Measurements from ENCODE around the gene PCSK9.
A peak's percentile ranks its signal among the peaks of the same experiment; 100 is the strongest.

Gene PCSK9

DNA sequence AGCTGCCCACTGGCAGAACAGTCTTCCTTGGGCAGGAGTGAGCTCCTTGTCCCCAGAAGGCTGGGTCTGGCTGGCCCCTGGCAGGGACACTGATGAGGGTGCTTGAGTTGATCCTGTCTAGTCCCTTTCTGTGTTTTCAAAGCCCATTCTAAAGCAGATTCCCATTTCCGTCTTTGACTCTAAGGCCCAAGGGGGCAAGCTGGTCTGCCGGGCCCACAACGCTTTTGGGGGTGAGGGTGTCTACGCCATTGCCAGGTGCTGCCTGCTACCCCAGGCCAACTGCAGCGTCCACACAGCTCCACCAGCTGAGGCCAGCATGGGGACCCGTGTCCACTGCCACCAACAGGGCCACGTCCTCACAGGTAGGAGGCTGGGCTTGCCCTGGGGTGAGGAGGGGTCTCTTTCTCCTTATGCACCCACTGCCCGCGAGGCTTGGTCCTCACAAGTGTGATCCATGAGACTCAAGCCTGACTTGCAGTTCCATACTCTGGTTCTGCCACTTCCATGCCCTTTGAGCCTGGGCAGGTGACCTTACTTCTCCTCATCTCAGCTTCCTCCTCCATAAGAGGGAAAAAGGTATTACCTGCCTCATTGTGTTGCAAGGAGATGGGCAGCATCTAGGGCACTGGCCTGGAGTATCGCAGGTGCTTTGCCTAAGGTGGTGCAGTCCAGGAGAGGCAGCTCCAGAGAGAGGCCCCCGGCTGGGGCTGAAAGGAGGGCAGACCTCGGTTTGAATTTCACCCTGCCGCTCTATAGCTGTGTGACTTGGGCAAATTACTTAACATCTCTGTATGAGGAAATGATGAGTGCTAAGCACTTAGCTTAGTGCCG is 20.2 kb downstream of the PCSK9 start:
- no peak for FAIRE-seq
- no peak for DNase-seq (ENCODE audit: low spot score)

DNA sequence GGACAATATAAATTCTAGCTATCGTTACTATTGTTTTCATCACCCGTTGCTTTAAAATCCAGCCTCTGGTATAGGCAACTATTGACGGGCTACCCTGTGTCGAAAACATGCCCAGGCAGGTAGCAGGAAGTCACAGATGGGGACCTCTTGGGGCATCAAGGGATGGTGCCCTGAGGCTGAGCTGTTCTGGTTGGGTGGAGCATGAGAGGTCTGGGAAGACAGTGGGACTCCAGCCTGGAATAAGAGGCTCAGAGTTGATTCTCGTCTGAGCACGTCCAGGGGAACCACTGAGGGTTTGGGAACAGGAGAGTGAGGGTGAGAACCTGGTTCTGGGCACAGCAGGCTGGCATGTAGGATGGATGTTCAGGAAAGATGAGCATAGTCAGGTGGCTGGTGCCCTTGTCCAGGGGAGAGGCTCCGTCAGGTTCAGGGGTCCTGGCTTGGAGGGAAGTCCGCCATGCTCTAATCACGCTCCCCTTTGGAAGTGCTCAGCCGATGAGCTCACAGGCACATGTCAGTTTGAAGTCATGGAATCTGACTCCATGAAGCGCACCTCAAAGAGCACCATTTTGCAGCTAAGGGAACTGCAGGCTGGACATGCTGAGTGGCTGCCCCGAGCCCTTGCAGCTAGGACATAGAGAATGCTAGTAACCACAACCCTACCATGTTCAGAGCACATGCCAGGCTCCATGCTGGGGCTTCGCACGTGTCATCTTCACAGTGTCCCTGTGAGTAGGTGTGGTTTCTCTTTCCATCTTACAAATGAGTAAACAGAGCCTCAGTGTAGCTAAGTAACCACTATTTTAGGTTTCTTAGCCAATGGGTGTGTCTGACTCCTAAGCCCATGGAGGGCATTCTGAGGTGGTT is 21.0 kb downstream of the PCSK9 start:
- FAIRE-seq, result no peak
- no peak for DNase-seq (ENCODE audit: low spot score)

DNA sequence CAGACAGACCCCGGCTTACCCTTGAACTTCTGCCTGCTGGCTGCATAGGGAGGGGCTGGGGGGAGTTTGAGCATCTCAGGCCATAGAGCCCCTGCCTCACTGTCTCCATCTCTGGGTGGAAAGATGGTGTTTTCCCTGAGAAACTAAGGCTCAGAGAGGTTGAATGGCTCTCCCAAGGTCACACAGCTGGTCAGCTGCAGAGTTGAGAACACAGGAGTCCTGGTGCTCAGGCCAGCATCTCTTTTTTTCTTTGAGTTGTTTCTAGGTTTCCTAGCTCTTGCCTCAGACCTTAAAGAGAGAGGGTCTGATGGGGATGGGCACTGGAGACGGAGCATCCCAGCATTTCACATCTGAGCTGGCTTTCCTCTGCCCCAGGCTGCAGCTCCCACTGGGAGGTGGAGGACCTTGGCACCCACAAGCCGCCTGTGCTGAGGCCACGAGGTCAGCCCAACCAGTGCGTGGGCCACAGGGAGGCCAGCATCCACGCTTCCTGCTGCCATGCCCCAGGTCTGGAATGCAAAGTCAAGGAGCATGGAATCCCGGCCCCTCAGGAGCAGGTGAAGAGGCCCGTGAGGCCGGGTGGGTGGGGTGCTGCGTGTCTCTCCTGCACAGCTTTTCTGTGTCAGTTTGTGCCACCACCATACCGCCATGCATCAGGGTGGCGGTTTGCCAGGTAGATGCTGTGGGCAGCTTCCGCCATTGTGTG is 21.8 kb downstream of the PCSK9 start:
- FAIRE-seq, result no peak
- DNase-seq (ENCODE audit: low spot score), result no peak

DNA sequence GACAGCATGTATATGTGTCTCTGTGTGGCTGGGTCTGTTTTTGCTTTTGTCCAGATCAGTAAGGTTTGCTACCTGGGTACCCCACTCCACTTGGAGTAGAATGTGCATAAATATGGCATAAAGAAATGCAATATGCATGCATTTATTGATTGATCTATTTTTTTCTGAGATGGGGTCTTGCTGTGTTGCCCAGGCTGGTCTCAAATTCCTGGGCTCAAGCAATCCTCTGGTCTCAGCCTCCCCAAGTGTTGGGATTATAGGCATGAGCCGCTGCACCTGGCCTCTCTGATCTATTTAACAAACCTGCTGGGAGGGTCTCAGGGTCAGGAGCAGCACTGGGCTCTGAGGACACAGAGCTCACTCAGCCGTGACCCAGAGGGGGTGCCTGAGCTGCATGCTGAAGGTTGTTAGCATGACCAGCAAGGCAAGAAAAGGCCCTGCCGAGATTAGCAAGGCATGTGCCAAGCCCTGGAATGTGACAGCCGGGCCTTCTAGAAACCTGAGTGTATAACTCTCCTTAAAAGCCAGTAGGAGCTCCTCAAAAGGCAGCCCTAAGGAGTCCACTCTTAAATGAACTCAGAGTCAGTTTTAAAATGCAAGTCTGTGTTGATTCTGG is 22.5 kb downstream of the PCSK9 start:
- DNase-seq (ENCODE audit: low spot score), result no peak
- no peak for FAIRE-seq

DNA sequence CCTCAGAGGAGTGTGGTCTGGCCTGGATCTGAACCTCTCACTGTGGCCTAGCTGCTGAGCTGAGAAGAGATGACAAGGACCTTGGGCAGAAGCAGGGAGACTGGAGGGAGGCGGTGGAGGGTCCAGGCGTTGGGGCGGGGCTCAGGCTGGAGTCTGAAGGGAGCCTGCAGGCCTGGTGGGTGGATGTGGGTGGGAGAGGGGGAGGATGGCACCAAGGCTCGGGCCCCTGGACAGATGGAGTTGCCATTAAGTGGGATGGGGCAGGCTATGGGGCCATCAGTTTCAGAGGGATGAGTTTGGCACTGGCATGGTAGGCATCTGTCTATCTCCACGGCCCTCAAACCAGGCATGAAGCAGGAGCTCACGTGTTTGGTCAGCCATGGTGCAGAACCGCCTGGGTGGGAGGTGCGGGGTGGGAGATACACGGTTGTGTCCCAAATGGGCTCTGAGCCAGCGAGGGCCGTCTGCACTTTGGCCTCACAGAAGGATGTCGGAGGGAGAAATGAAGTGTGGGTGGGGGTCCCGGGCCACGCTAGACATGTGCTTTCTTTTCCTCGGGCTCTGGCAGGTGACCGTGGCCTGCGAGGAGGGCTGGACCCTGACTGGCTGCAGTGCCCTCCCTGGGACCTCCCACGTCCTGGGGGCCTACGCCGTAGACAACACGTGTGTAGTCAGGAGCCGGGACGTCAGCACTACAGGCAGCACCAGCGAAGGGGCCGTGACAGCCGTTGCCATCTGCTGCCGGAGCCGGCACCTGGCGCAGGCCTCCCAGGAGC is 23.6 kb downstream of the PCSK9 start:
- no peak for FAIRE-seq
- no peak for DNase-seq (ENCODE audit: low spot score)

DNA sequence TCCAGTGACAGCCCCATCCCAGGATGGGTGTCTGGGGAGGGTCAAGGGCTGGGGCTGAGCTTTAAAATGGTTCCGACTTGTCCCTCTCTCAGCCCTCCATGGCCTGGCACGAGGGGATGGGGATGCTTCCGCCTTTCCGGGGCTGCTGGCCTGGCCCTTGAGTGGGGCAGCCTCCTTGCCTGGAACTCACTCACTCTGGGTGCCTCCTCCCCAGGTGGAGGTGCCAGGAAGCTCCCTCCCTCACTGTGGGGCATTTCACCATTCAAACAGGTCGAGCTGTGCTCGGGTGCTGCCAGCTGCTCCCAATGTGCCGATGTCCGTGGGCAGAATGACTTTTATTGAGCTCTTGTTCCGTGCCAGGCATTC is 24.2 kb downstream of the PCSK9 start:
- FAIRE-seq (no peak), DNase-seq (ENCODE audit: low spot score) (no peak)

DNA sequence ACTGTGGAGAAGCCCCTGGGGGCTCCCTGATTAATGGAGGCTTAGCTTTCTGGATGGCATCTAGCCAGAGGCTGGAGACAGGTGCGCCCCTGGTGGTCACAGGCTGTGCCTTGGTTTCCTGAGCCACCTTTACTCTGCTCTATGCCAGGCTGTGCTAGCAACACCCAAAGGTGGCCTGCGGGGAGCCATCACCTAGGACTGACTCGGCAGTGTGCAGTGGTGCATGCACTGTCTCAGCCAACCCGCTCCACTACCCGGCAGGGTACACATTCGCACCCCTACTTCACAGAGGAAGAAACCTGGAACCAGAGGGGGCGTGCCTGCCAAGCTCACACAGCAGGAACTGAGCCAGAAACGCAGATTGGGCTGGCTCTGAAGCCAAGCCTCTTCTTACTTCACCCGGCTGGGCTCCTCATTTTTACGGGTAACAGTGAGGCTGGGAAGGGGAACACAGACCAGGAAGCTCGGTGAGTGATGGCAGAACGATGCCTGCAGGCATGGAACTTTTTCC is 24.8 kb downstream of the PCSK9 start:
- no peak for FAIRE-seq

DNA sequence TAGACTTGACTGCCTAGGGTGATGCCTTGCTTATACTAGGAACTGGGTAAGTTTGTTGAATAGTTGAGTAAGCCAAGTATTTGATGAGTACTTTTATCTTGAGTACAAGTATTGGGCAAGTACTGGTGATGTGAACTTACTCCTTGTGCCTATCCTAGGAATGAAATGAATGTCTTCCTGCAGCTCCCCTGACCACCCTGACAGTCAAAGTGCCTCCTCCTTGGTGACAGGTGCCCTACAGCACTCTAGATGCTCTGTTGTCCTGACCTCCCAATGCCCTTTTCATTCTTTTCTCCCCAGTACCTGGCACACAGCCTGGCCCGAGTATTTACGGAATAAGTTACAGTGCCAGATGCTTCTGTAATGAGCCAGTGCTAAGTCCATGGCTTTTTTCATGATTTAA is 25.5 kb downstream of the PCSK9 start:
- FAIRE-seq (no peak), DNase-seq (ENCODE audit: low spot score) (peak; percentile 20)

More for the DNA sequence above, 24.8 kb downstream of the PCSK9 start:
- DNase-seq (ENCODE audit: low spot score), result no peak

DNA sequence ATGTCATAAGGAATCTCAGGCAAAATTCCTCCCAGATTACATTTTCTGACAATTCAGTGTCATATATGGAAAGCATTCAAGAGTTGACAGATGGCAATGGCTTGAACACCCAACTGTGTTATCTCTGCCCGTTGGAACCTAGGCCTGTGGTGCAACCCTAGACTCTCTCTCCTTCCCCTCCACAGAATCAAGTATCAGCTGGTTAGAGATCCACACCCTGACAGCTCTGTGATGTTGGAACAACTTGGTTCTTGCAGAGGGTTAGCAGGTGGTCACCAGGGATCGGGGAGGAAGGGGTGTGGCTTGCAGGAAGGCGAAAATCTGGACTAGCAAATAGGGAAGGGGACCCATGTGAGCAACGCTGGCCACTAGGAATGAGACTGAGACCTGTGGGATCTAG is 26.3 kb downstream of the PCSK9 start:
- DNase-seq (ENCODE audit: low spot score), result no peak
- FAIRE-seq, result no peak

DNA sequence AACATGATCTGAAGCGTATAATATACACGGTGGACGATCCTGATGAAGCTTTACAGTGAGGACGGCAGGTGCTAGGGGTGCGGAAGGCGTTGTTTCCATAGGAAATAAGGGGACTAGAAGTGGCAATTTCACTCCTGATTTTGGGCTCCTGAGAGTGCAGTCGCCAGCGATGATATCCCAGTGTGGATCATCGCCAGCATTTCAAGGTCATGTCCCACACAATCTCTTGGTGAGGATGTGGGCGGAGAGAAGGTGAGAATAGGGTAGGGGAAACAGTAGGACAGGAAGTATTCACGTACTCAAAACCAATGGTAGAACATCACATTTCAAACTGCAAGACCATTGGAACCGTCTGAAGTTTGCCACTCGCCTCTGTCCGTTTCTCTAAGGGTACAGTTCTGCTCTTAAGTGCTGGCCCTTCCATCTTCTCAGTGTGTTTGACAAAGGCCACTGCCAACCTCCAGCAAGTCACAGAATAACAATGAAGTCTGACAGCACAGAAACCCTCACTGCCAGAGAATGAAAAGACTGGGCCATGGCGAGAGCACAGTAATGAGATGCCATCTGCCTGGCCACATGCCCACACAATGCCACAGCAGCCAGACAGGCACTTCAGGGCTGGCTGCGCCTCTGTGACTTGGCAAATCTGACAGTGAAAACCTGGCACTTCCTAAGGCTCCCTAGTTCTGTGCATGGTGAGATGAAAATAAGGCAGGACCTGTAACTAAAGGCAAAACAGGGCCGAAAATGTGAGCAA is 27.9 kb downstream of the PCSK9 start:
- no peak for FAIRE-seq
- DNase-seq (ENCODE audit: low spot score), result no peak

DNA sequence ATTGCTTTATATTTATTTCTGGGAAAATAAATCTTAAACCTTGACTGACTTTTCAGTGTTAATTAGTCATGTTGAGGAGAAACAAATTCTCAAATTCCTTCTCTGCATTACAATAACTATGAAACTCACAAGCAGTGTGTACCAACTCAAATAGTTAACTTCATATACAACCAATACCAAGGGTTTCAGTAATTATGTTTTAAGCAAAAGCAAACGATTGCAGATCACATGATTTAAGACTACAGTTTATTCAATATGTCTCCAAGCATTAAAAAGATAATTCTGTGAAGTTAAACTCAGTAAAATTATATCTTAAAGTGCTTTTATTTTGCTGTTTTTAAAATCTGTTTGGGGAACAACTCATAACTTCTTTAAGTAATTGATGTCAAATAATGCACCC is 28.6 kb downstream of the PCSK9 start:
- DNase-seq (ENCODE audit: low spot score) (no peak), FAIRE-seq (no peak)

DNA sequence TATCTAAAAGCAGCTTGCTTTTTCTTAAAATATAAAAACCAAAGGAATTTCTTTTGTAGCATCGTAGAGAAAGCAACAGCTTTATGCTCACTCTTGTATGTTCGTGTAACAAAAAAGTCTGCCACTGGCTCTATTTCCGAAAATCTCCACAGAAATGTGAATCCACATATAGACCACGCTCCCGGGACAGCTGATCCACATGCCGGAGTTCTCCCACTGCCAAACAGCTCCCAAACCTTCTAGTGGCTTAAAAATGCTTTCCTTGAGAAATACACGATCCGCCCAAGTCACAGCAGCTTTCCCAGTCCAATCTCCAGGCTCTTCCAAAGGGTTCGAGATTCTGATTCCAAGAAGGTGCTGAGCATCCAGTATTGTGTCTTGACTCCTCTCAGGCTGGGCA is 29.3 kb downstream of the PCSK9 start:
- no peak for DNase-seq (ENCODE audit: low spot score)
- no peak for FAIRE-seq

DNA sequence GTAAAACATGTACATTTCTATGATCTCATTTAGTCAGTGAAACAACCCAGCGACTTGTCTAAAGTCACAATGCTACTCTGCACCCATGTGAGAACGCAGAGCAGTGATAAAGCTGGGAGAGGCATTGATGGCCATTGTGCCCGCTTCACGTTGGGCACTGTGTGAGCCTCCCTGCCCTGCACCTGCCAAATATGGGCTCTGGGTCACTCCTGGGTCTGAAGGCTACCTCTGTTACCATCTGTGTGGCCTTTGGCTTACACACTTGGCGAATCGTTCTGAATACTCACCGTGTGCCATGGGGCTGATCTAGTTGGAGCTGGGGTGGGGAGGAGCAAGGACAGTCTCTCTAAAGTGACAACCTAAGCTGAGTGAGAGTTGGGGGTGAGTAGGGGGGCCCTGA is 29.9 kb downstream of the PCSK9 start:
- DNase-seq (ENCODE audit: low spot score) (no peak), FAIRE-seq (no peak)

DNA sequence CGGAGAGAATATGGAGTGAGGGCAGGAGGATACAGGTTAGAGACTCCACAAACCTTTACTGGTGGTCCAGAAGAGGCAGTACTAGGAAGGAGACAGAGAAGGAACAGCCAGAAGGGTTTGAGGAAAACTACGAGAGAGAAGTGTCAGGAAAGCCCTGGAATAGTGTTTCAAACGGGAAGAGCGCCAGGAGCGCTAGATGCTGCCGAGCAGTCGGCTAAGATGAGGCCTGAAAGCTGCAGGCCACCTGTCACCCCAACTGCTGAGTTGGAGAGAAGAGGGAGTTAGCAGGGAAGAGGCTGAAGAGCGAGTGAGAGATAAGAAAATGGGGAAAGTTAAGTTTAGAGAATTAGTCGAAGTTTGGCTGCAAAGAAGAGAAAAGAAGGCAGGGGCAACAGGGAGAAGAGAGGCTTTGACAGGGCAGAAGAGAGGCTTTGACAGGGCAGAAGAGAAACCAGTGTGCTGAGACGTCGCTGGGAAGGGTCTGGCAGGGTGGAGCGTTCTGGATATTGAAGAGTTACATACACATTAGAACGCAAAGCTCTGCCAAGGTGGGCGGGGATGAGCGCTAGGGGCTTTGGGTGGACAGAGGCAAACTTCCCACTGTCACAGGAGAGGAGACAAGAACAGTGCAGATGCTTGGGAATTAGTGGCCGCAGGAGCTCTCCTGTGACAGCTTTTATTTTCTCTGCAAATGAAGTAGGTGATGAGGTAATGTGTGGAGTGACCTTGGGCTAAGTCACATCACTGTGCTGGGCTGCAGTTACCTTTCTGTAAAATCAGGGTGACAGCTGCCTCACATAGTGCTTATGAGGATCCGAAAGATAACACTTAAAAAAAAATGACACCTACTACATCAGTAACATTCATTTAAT is 31.2 kb downstream of the PCSK9 start:
- FAIRE-seq (no peak), DNase-seq (ENCODE audit: low spot score) (no peak)

DNA sequence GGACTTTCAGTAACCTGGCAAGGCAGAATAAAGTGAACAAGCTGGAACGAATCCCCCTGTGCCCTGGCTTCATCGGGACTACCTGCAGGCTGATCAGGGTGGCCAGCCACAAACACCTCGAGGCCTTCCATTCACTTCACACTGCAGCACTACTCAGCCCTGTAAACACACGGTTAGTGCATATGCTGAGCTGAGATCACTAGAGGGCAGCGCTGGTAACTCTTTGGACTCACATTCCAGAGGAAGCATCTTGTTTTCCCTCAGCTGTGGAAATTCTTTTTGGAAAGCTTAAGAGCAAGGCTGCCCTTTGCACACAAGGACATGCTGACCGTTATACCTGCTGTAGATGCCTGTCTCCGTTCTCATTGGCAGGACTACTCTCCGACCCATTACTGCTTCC is 32.1 kb downstream of the PCSK9 start:
- FAIRE-seq, result no peak
- DNase-seq (ENCODE audit: low spot score), result peak; percentile 59

DNA sequence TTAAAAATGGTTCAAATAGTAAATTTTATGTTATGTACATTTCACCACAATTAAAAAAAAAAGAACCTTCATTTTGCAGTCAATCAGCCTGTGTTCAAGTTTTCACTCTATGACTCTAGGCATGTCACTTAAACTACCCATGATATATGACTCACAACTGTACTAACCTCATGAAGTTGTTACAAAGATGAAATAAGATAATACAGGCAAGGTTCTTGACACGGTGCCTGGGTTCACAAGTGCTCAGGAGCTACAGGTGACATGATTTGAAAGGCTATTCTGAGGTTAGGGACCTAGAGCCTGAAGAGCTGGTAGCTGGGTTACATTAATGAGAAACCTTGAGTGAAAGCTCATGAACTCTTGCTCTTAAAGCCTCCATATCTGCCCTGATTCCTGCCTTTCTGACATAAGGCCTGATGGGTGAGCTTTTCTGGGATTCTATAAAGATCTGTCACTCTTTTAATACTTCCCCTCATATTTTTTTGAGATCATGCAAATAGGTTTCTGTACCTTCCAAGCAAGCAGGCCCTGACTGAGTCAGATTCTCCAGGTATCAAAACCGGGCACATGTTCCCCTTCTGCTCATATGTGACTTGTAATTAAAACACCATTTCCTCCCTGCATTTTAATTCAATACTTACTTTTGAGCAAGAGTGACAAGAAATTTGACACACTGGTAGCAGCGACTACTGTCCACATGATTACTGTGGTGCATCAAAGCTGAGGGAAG is 34.0 kb downstream of the PCSK9 start:
- no peak for FAIRE-seq
- no peak for DNase-seq (ENCODE audit: low spot score)

DNA sequence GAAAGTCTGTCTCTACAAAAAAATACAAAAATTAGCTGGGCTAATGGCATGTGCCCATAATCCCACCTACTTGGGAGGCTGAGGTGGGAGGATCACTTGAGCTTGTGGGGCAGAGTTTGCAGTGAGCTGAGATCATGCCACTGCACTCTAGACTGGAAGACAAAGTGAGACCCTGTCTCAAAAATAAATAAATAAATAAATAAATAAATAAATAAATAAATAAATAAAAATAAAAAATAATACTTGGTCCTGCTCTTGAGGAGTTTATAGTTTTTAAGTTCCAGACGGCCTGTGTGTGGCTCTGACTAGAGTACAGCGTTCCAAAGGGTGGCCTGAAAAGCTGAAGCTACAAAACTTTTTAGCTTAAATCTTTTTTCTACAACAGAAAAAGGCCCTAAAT is 35.1 kb downstream of the PCSK9 start:
- FAIRE-seq (no peak), DNase-seq (ENCODE audit: low spot score) (no peak)

DNA sequence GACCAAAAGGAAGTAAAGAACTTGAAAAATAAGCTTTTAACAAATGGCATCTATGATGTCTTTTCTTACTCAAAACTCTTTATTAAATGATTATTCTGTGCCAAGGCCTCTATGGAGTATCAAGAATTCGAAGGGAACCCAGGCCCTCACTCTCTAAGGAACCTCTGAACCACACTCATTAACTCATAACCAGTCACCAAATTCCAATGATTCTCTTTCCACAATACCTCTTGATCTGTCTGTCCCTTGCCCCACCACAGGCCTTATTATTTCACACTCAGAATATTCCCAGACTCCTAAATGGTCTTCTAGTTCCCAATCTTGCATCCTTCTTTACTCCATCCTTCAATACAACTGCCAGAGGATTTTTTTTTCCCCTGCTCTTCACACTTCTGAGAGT is 37.0 kb downstream of the PCSK9 start:
- FAIRE-seq (no peak), DNase-seq (ENCODE audit: low spot score) (no peak)

Measured in urothelium cell line (cell line).